Glutamatergic neuron (in vitro differentiated cells): ENCODE measurements around the gene TSEN34. TPM values are rescaled to one million over a fixed set of nuclear protein-coding genes. Genes with fewer than 3 reads are reported as not detected.

Source experiments
- DNase-seq: peaks from one replicate; pipeline ENCODE4 v3.0.0; 2022
- H3K27ac Mint-ChIP-seq: one replicate; pipeline ENCODE4 v1.8.0; 2020; ENCODE audit warnings: mild to moderate bottlenecking, mixed read lengths, inconsistent platforms; ENCODE audit not compliant: unreplicated experiment
- H3K27me3 Mint-ChIP-seq: one replicate; pipeline ENCODE4 v1.8.0; 2020; ENCODE audit warnings: mild to moderate bottlenecking, moderate library complexity, mixed read lengths, inconsistent platforms; ENCODE audit not compliant: unreplicated experiment
- H3K36me3 Mint-ChIP-seq: one replicate; pipeline ENCODE4 v1.8.0; 2020; ENCODE audit warnings: mild to moderate bottlenecking, mixed read lengths, inconsistent platforms; ENCODE audit not compliant: unreplicated experiment
- H3K4me1 Mint-ChIP-seq: one replicate; pipeline ENCODE4 v1.8.0; 2020; ENCODE audit warnings: mild to moderate bottlenecking, low read depth, mixed read lengths, inconsistent platforms; ENCODE audit not compliant: unreplicated experiment
- H3K4me3 Mint-ChIP-seq: one replicate; pipeline ENCODE4 v1.8.0; 2020; ENCODE audit warnings: mild to moderate bottlenecking, mixed read lengths, inconsistent platforms; ENCODE audit not compliant: unreplicated experiment
- H3K9me3 Mint-ChIP-seq: one replicate; pipeline ENCODE4 v1.8.0; 2020; ENCODE audit warnings: mild to moderate bottlenecking, moderate library complexity, mixed read lengths, inconsistent platforms; ENCODE audit not compliant: unreplicated experiment
- CTCF ChIP-seq: fragments of 200-600 bp; sonication (generic); IDR thresholded peaks from one replicate; pipeline ENCODE4 v1.5.0; 2021; ENCODE audit not compliant: partially characterized antibody, unreplicated experiment
- total RNA-seq: library from RNA; stranded (reverse); fragmentation: NEBNext Ultra II Directional; extraction: Animal tissue kit (Norgen Biotek cat#: 25700); gene quantifications from one replicate; pipeline ENCODE4 v1.2.1, GENCODE V29; 2021; ENCODE audit not compliant: unreplicated experiment

The TSEN34 gene
- total RNA-seq, 1 donor from 2014 or later: 44.8 TPM

GRCh38 chr19:54147676-54148075 lies 43.4 kb upstream of the TSEN34 start:
- no peak for TF ChIP-seq CTCF
- Mint-ChIP-seq H3K4me1 (no peaks in the 10 kb centered on the region), H3K4me3 (no peak overlapping the region), H3K27me3 (peaks cover 3% of the 10 kb centered on the region), H3K27ac (no peak overlapping the region), H3K9me3 (peaks cover 4% of the 10 kb centered on the region), H3K36me3 (no peaks in the 10 kb centered on the region)
- no peak for DNase-seq

- Mint-ChIP-seq H3K4me1 (no peaks in the 10 kb centered on the region), H3K27ac (no peak overlapping the region), H3K36me3 (peaks cover under 1% of the 10 kb centered on the region), H3K4me3 (no peak overlapping the region), H3K27me3 (peaks cover 3% of the 10 kb centered on the region), H3K9me3 (peaks cover 4% of the 10 kb centered on the region)
- DNase-seq: no peak
- TF ChIP-seq CTCF: no peak
Measured at GRCh38 chr19:54148158-54148557, 43.0 kb upstream of the TSEN34 start.

DNA sequence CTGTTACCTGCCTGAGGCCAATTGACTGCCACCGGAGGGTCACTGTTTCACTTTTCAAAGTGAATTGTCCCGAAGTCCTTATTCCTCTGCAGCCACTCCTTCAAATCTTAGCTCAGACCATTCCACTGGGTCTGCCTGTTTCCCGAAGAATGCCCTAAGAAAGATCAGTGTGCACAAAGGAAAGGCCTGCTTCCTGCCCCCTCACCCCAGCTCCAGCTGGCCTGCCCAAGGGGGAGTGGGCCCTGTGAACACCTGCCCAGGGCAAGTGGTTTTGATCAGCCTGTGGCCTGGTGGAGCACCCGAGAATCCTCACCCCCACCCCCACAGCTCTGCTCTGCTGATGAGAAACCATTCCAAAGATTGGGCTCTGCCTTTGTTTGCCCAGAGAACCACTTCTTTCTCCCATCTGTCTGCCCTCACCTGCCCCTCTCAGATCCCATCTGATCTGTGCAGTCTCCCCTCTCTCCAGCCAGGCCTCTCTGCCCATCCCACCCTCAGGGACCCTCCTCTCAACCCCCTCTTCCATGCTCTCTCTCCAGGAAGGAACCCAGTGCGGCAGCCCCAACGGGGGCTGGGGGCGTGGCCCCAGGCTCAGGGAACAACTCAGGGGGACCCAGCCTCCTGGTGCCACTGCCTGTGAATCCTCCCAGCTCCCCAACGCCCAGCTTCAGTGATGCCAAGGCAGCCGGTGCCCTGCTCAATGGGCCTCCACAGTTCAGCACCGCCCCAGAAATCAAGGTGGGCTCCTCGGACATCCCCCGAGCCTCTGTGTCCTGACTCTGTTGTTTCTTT lies 41.9 kb upstream of the TSEN34 start:
- peak overlapping the region; percentile 38 for H3K27ac Mint-ChIP-seq
- no peak for TF ChIP-seq CTCF
- DNase-seq: no peak
- no peaks in the 10 kb centered on the region for H3K4me1 Mint-ChIP-seq
- peaks cover 6% of the 10 kb centered on the region for H3K27me3 Mint-ChIP-seq
- H3K9me3 Mint-ChIP-seq: peaks cover 7% of the 10 kb centered on the region
- H3K4me3 Mint-ChIP-seq: no peak overlapping the region
- H3K36me3 Mint-ChIP-seq: peaks cover 4% of the 10 kb centered on the region

- no peak overlapping the region for H3K27ac Mint-ChIP-seq
- H3K4me1 Mint-ChIP-seq: no peaks in the 10 kb centered on the region
- no peak for DNase-seq
- H3K9me3 Mint-ChIP-seq: peaks cover 8% of the 10 kb centered on the region
- H3K36me3 Mint-ChIP-seq: peaks cover 4% of the 10 kb centered on the region
- peaks cover 6% of the 10 kb centered on the region for H3K27me3 Mint-ChIP-seq
- TF ChIP-seq CTCF: no peak
- peak overlapping the region; percentile 2 for H3K4me3 Mint-ChIP-seq
Measured at GRCh38 chr19:54151362-54152035, 39.6 kb upstream of the TSEN34 start.

GRCh38 chr19:54152267-54152666 lies 38.8 kb upstream of the TSEN34 start:
- no peak for DNase-seq
- H3K27me3 Mint-ChIP-seq: peaks cover 6% of the 10 kb centered on the region
- peaks cover 10% of the 10 kb centered on the region for H3K9me3 Mint-ChIP-seq
- TF ChIP-seq CTCF: no peak
- H3K4me3 Mint-ChIP-seq: no peak overlapping the region
- no peak overlapping the region for H3K27ac Mint-ChIP-seq
- H3K36me3 Mint-ChIP-seq: peaks cover 4% of the 10 kb centered on the region
- H3K4me1 Mint-ChIP-seq: no peaks in the 10 kb centered on the region
